Upper lobe of right lung (tissue), 1 donor: ENCODE results near the gene OR1S1. TPM values are rescaled to one million over a fixed set of nuclear protein-coding genes. Genes with fewer than 3 reads are reported as not detected.
"Not testable (repeated sequence)": the region's sequence is repeated elsewhere in the genome, so short reads cannot be mapped to it uniquely, and the experiment has no call there.

Experiments
- ATAC-seq: fragments of 200-7000 bp; cut with Tn5 transposase; one replicate; pipeline ENCODE4 v1.9.1; 2020; ENCODE audit warnings: mild to moderate bottlenecking, moderate library complexity
- DNase-seq: peaks from one replicate; pipeline ENCODE4 v3.0.0-alpha.2; 2020
- H3K27ac ChIP-seq: fragments of 200-600 bp; one replicate; pipeline ENCODE4 v1.8.0; 2022
- H3K27me3 ChIP-seq: fragments of 200-600 bp; one replicate; pipeline ENCODE4 v1.8.0; 2022; ENCODE audit warnings: mild to moderate bottlenecking
- H3K36me3 ChIP-seq: fragments of 200-600 bp; one replicate; pipeline ENCODE4 v1.8.0; 2022
- H3K4me1 ChIP-seq: fragments of 200-600 bp; one replicate; pipeline ENCODE4 v1.8.0; 2022
- H3K4me3 ChIP-seq: fragments of 200-600 bp; one replicate; pipeline ENCODE4 v1.8.0; 2022; ENCODE audit warnings: mild to moderate bottlenecking
- H3K9me3 ChIP-seq: fragments of 200-600 bp; one replicate; pipeline ENCODE4 v1.8.0; 2022
- CTCF ChIP-seq: fragments of 200-600 bp; IDR thresholded peaks from one replicate; pipeline ENCODE4 v1.8.0; 2022; ENCODE audit warnings: antibody characterized with exemption
- intact Hi-C: fragments of 100-400 bp; cut with DNase I; formaldehyde crosslinking; loops from one replicate; pipeline ENCODE4 v1.11.0; 2022
- long read RNA-seq: library from polyadenylated mRNA; unstranded; transcript quantifications from one replicate; pipeline ENCODE4 v2.0.0, GENCODE V29; 2021
- total RNA-seq: library from RNA; stranded (reverse); fragmentation: NEBNext Ultra II Directional; extraction: Animal tissue kit (Norgen Biotek cat#: 25700); gene quantifications from one replicate; pipeline ENCODE4 v1.2.1, GENCODE V29; 2021
- donor health status: DM: no; HTN: yes; CAD: no; lungs with severe emphysema.

The OR1S1 gene
- not detected for total RNA-seq
- long read RNA-seq, result 0 reads

GRCh38 chr11:58212420-58212819, at the start of gene OR1S1:
OR1S1 (plus strand) TSS chr11:58212720.
- DNase-seq, H3K4me1 ChIP-seq, ATAC-seq, H3K9me3 ChIP-seq, H3K4me3 ChIP-seq, H3K27me3 ChIP-seq, H3K27ac ChIP-seq, intact Hi-C loops, H3K36me3 ChIP-seq: not testable (repeated sequence)

GRCh38 chr11:58164389-58164788, 48.1 kb upstream of the OR1S1 start:
- H3K4me1 ChIP-seq, result no peaks in the 10 kb centered on the region
- DNase-seq, result no peak
- TF ChIP-seq CTCF, result no peak
- H3K27me3 ChIP-seq, result no peaks in the 10 kb centered on the region
- intact Hi-C loops, result no loop called here
- ATAC-seq, result no peak
- no peaks in the 10 kb centered on the region for H3K36me3 ChIP-seq
- H3K4me3 ChIP-seq, result no peak overlapping the region
- no peak overlapping the region for H3K27ac ChIP-seq
- no peaks in the 10 kb centered on the region for H3K9me3 ChIP-seq

- H3K27me3 ChIP-seq, result no peaks in the 10 kb centered on the region
- intact Hi-C loops, result no loop called here
- no peak for TF ChIP-seq CTCF
- no peaks in the 10 kb centered on the region for H3K4me1 ChIP-seq
- H3K36me3 ChIP-seq, result no peaks in the 10 kb centered on the region
- no peak overlapping the region for H3K27ac ChIP-seq
- H3K4me3 ChIP-seq, result no peak overlapping the region
- H3K9me3 ChIP-seq, result no peaks in the 10 kb centered on the region
- ATAC-seq (no peak), DNase-seq (no peak)
Observed at GRCh38 chr11:58164990-58165389, 47.5 kb upstream of the OR1S1 start.

- no peak overlapping the region for H3K27ac ChIP-seq
- H3K36me3 ChIP-seq, result no peaks in the 10 kb centered on the region
- no peak overlapping the region for H3K4me3 ChIP-seq
- DNase-seq, result no peak
- intact Hi-C loops, result no loop called here
- no peaks in the 10 kb centered on the region for H3K4me1 ChIP-seq
- TF ChIP-seq CTCF, result no peak
- H3K27me3 ChIP-seq, result no peaks in the 10 kb centered on the region
- ATAC-seq, result no peak
- H3K9me3 ChIP-seq, result no peaks in the 10 kb centered on the region
Observed at GRCh38 chr11:58165504-58166106, 46.9 kb upstream of the OR1S1 start.

GRCh38 chr11:58177409-58178054, 35.0 kb upstream of the OR1S1 start:
- ATAC-seq (no peak), DNase-seq (no peak)
- no peaks in the 10 kb centered on the region for H3K4me1 ChIP-seq
- no peak overlapping the region for H3K27ac ChIP-seq
- intact Hi-C loops, result no loop called here
- H3K9me3 ChIP-seq, result no peaks in the 10 kb centered on the region
- H3K27me3 ChIP-seq, result peaks cover 6% of the 10 kb centered on the region
- TF ChIP-seq CTCF, result no peak
- H3K4me3 ChIP-seq, result no peak overlapping the region
- H3K36me3 ChIP-seq, result no peaks in the 10 kb centered on the region

GRCh38 chr11:58178444-58178843, 34.1 kb upstream of the OR1S1 start:
- Histone ChIP-seq H3K4me1 (no peaks in the 10 kb centered on the region), H3K9me3 (no peaks in the 10 kb centered on the region), H3K36me3 (no peaks in the 10 kb centered on the region), H3K4me3 (no peak overlapping the region), H3K27me3 (peaks cover 6% of the 10 kb centered on the region), H3K27ac (no peak overlapping the region)
- no peak for TF ChIP-seq CTCF
- ATAC-seq (no peak), DNase-seq (no peak)
- intact Hi-C loops, result no loop called here
